ENCODE measurements around the gene SCYL1. TPM values are rescaled to one million over a fixed set of nuclear protein-coding genes. Genes with fewer than 3 reads are reported as not detected.
"Not testable (repeated sequence)": the region's sequence is repeated elsewhere in the genome, so short reads cannot be mapped to it uniquely, and the experiment has no call there.

The SCYL1 gene
- total and polyA plus RNA-seq, 2 donors from 2014 or later, result 72.2 to 78.9 TPM

- no peaks in the 10 kb centered on the region for H3K36me3 ChIP-seq (ENCODE audit: control insufficient read depth in 2 of 3, insufficient read depth in 3 of 3, low read length in 3 of 3)
- DNase-seq (no peak), FAIRE-seq (no peak)
- no peaks in the 10 kb centered on the region for H3K9me3 ChIP-seq (ENCODE audit: control insufficient read depth in 2 of 3, insufficient read depth in 1 of 3, low read length in 3 of 3)
- peaks cover 0 to 21% (median 11%) of the 10 kb centered on the region in 3 donors for H3K4me1 ChIP-seq (ENCODE audit: control insufficient read depth in 2 of 3, insufficient read depth in 2 of 3, low read depth in 1 of 3, low read length in 3 of 3)
- H3K4me3 ChIP-seq (ENCODE audit: low read length in 3 of 3), result no peak overlapping the region
- H3K27me3 ChIP-seq (ENCODE audit: control insufficient read depth, insufficient read depth, low read length), result no peaks in the 10 kb centered on the region
- TF ChIP-seq CTCF (IDR thresholded peaks at IDR 0.05; ENCODE audit: borderline replicate concordance, extremely low read depth, insufficient read depth), result no peak
- no peak overlapping the region for H3K9ac ChIP-seq (ENCODE audit: low read length in 3 of 3)
- intact Hi-C loops (cut with DNase I), result no loop called here
- no peak overlapping the region for H3K27ac ChIP-seq (ENCODE audit: low read depth in 2 of 2, low read length in 2 of 2)
Measured at GRCh38 chr11:65562788-65563187, 37.9 kb downstream of the SCYL1 start.

- no peak for DNase-seq
- Histone ChIP-seq H3K27me3 (ENCODE audit: control insufficient read depth, insufficient read depth, low read length) (no peaks in the 10 kb centered on the region), H3K36me3 (ENCODE audit: control insufficient read depth in 2 of 3, insufficient read depth in 3 of 3, low read length in 3 of 3) (peaks cover 0 to 2% (median 2%) of the 10 kb centered on the region in 3 donors)
Measured at GRCh38 chr11:65563601-65564000, 38.7 kb downstream of the SCYL1 start.

GRCh38 chr11:65564879-65565559 is 40.1 kb downstream of the SCYL1 start:
- intact Hi-C loops (cut with DNase I); H3K9me3 ChIP-seq (ENCODE audit: control insufficient read depth in 2 of 3, insufficient read depth in 1 of 3, low read length in 3 of 3); H3K4me3 ChIP-seq (ENCODE audit: low read length in 3 of 3); FAIRE-seq; H3K27ac ChIP-seq (ENCODE audit: low read depth in 2 of 2, low read length in 2 of 2); H3K36me3 ChIP-seq (ENCODE audit: control insufficient read depth in 2 of 3, insufficient read depth in 3 of 3, low read length in 3 of 3); H3K27me3 ChIP-seq (ENCODE audit: control insufficient read depth, insufficient read depth, low read length); DNase-seq; H3K9ac ChIP-seq (ENCODE audit: low read length in 3 of 3): not testable (repeated sequence)
- peaks cover 3 to 22% (median 17%) of the 10 kb centered on the region in 3 donors for H3K4me1 ChIP-seq (ENCODE audit: control insufficient read depth in 2 of 3, insufficient read depth in 2 of 3, low read depth in 1 of 3, low read length in 3 of 3)

More at GRCh38 chr11:65563601-65564000, 38.7 kb downstream of the SCYL1 start:
- no peak overlapping the region for H3K4me3 ChIP-seq (ENCODE audit: low read length in 3 of 3)
- no peaks in the 10 kb centered on the region for H3K9me3 ChIP-seq (ENCODE audit: control insufficient read depth in 2 of 3, insufficient read depth in 1 of 3, low read length in 3 of 3)
- no peak overlapping the region for H3K9ac ChIP-seq (ENCODE audit: low read length in 3 of 3)
- no peak for TF ChIP-seq CTCF (IDR thresholded peaks at IDR 0.05; ENCODE audit: borderline replicate concordance, extremely low read depth, insufficient read depth)
- no peak overlapping the region for H3K27ac ChIP-seq (ENCODE audit: low read depth in 2 of 2, low read length in 2 of 2)
- intact Hi-C loops (cut with DNase I), result no loop called here
- H3K4me1 ChIP-seq (ENCODE audit: control insufficient read depth in 2 of 3, insufficient read depth in 2 of 3, low read depth in 1 of 3, low read length in 3 of 3), result peaks cover 0 to 24% (median 15%) of the 10 kb centered on the region in 3 donors
- FAIRE-seq, result no peak

- DNase-seq, result peak in 2 of 5 donors; percentile 27 to 52
- H3K9ac ChIP-seq (ENCODE audit: low read length in 3 of 3), result no peak overlapping the region
- TF ChIP-seq CTCF (IDR thresholded peaks at IDR 0.05; ENCODE audit: borderline replicate concordance, extremely low read depth, insufficient read depth), result no peak
- no peak for FAIRE-seq
- H3K27me3 ChIP-seq (ENCODE audit: control insufficient read depth, insufficient read depth, low read length), result no peaks in the 10 kb centered on the region
- H3K4me1 ChIP-seq (ENCODE audit: control insufficient read depth in 2 of 3, insufficient read depth in 2 of 3, low read depth in 1 of 3, low read length in 3 of 3), result peaks cover 3 to 18% (median 18%) of the 10 kb centered on the region in 3 donors
- intact Hi-C loops (cut with DNase I), result no loop called here
- no peaks in the 10 kb centered on the region for H3K9me3 ChIP-seq (ENCODE audit: control insufficient read depth in 2 of 3, insufficient read depth in 1 of 3, low read length in 3 of 3)
- H3K4me3 ChIP-seq (ENCODE audit: low read length in 3 of 3), result no peak overlapping the region
- peaks cover 0 to 2% (median 2%) of the 10 kb centered on the region in 3 donors for H3K36me3 ChIP-seq (ENCODE audit: control insufficient read depth in 2 of 3, insufficient read depth in 3 of 3, low read length in 3 of 3)
- no peak overlapping the region for H3K27ac ChIP-seq (ENCODE audit: low read depth in 2 of 2, low read length in 2 of 2)
Measured at GRCh38 chr11:65565624-65566453, 41.0 kb downstream of the SCYL1 start.
